ENCODE measurements around the gene PSKH1.

PSKH1 gene

GRCh38 chr16:67930191-67930590 is 37.1 kb downstream of the PSKH1 start:
- no peaks in the 10 kb centered on the region for H3K27me3 ChIP-seq (ENCODE audit: insufficient read depth, poor library complexity, severe bottlenecking)
- no peak for DNase-seq (ENCODE audit: low read depth in 1 of 2, low spot score in 1 of 2)
- TF ChIP-seq SPI1 (IDR thresholded peaks at IDR 0.05; ENCODE audit: borderline replicate concordance, low read depth) = no peak
- TF ChIP-seq POLR2AphosphoS5 (IDR thresholded peaks at IDR 0.05; ENCODE audit: low read depth) = no peak
- TF ChIP-seq CTCF (IDR thresholded peaks at IDR 0.05; ENCODE audit: insufficient read depth, low read length) = no peak
- TF ChIP-seq GABPA (IDR thresholded peaks at IDR 0.05; ENCODE audit: low read depth) = no peak
- TF ChIP-seq REST (IDR thresholded peaks at IDR 0.05; ENCODE audit: insufficient replicate concordance, low read depth) = no peak
- H3K4me3 ChIP-seq (replicated peaks; ENCODE audit: insufficient read depth, low read length) = no peak overlapping the region
- H3K27ac ChIP-seq (replicated peaks) = no peak overlapping the region

GRCh38 chr16:67930678-67931211 is 37.7 kb downstream of the PSKH1 start:
- H3K27ac ChIP-seq (replicated peaks) = no peak overlapping the region
- no peak for TF ChIP-seq CTCF (IDR thresholded peaks at IDR 0.05; ENCODE audit: insufficient read depth, low read length)

GRCh38 chr16:67931712-67932461 is 38.8 kb downstream of the PSKH1 start, which contains the start of gene CTRL:
CTRL (minus strand) TSS chr16:67931862; CDS start chr16:67931852, 10 bp downstream.
- no peak within 1 kb of the TSS for H3K27ac ChIP-seq (replicated peaks)
- DNase-seq (ENCODE audit: low read depth in 1 of 2, low spot score in 1 of 2) = no peak
- no peak within 1 kb of the TSS for H3K4me3 ChIP-seq (replicated peaks; ENCODE audit: insufficient read depth, low read length)
- H3K27me3 ChIP-seq (ENCODE audit: insufficient read depth, poor library complexity, severe bottlenecking) = no peaks in the 10 kb centered on the region
- TF ChIP-seq SPI1 (IDR thresholded peaks at IDR 0.05; ENCODE audit: borderline replicate concordance, low read depth) (no peak), POLR2AphosphoS5 (IDR thresholded peaks at IDR 0.05; ENCODE audit: low read depth) (no peak; the same call in none of the 2 replicates), REST (IDR thresholded peaks at IDR 0.05; ENCODE audit: insufficient replicate concordance, low read depth) (no peak), GABPA (IDR thresholded peaks at IDR 0.05; ENCODE audit: low read depth) (no peak), CTCF (IDR thresholded peaks at IDR 0.05; ENCODE audit: insufficient read depth, low read length) (no peak)

More at GRCh38 chr16:67930678-67931211, 37.7 kb downstream of the PSKH1 start:
- Histone ChIP-seq H3K27me3 (ENCODE audit: insufficient read depth, poor library complexity, severe bottlenecking) (no peaks in the 10 kb centered on the region), H3K4me3 (replicated peaks; ENCODE audit: insufficient read depth, low read length) (no peak overlapping the region)
- no peak for DNase-seq (ENCODE audit: low read depth in 1 of 2, low spot score in 1 of 2)

All from HL-60 (cell line).